Neuronal stem cell (in vitro differentiated cells): ENCODE results near the gene IQGAP3.
"Not testable (repeated sequence)": the region's sequence is repeated elsewhere in the genome, so short reads cannot be mapped to it uniquely, and the experiment has no call there.

ENCODE experiments used
- DNase-seq: peaks from one replicate; pipeline ENCODE4 v3.0.0-alpha.2; 2013; ENCODE audit warnings: low spot score
- H2AFZ ChIP-seq: one replicate; pipeline ENCODE4 v1.6.1; 2013; ENCODE audit warnings: mild to moderate bottlenecking, low read length, inconsistent platforms
- H2AK5ac ChIP-seq: 2 replicates; pipeline ENCODE4 v1.6.1; 2013; ENCODE audit warnings: low read depth, mild to moderate bottlenecking, inconsistent platforms, low read length, moderate library complexity, mixed read lengths
- H2BK120ac ChIP-seq: 2 replicates; pipeline ENCODE4 v1.6.1; 2013; ENCODE audit warnings: low read depth, mild to moderate bottlenecking, inconsistent platforms, low read length, moderate library complexity, mixed read lengths
- H2BK12ac ChIP-seq: one replicate; pipeline ENCODE4 v1.6.1; 2013; ENCODE audit warnings: low read length, inconsistent platforms
- H2BK15ac ChIP-seq: 2 replicates; pipeline ENCODE4 v1.6.1; 2013; ENCODE audit warnings: mild to moderate bottlenecking, low read length, inconsistent platforms, mixed read lengths
- H2BK5ac ChIP-seq: one replicate; pipeline ENCODE4 v1.6.1; 2013; ENCODE audit warnings: inconsistent platforms, mild to moderate bottlenecking, low read length, moderate library complexity
- H3K14ac ChIP-seq: one replicate; pipeline ENCODE4 v1.6.1; 2013; ENCODE audit warnings: low read length, inconsistent platforms
- H3K18ac ChIP-seq: 2 replicates; pipeline ENCODE4 v1.6.1; 2013; ENCODE audit warnings: low read length, inconsistent platforms
- H3K23ac ChIP-seq: 2 replicates; pipeline ENCODE4 v1.6.1; 2013; ENCODE audit warnings: low read depth, mild to moderate bottlenecking, mixed read lengths, low read length, inconsistent platforms; ENCODE audit not compliant: poor library complexity
- H3K27ac ChIP-seq: replicated peaks from 3 replicates; pipeline ENCODE4 v1.5.1; 2013; ENCODE audit warnings: low read length, inconsistent platforms
- H3K27me3 ChIP-seq, 3 experiments: 2 replicates each; pipeline ENCODE4 v1.6.1; 2013; ENCODE audit warnings: low read length in 3 of 3, mild to moderate bottlenecking in 2 of 3, inconsistent platforms in 1 of 3, low read depth in 1 of 3, mixed read lengths in 1 of 3, moderate library complexity in 1 of 3; ENCODE audit not compliant: control insufficient read depth in 3 of 3, insufficient read depth in 3 of 3
- H3K36me3 ChIP-seq, 2 donors: replicated peaks in 1 of 2; 2 replicates each; pipeline ENCODE4 v1.6.1; 2013; ENCODE audit warnings: low read length in 2 of 2; ENCODE audit not compliant: control insufficient read depth in 2 of 2, insufficient read depth in 2 of 2
- H3K4ac ChIP-seq: 2 replicates; pipeline ENCODE4 v1.6.1; 2013; ENCODE audit warnings: inconsistent platforms, mild to moderate bottlenecking, low read length, moderate library complexity
- H3K4me1 ChIP-seq, 2 donors: 1 replicate in 1 of 2; 2 replicates in 1 of 2; pipeline ENCODE4 v1.6.1; 2013; ENCODE audit warnings: low read length in 2 of 2, low read depth in 1 of 2; ENCODE audit not compliant: control insufficient read depth in 2 of 2, insufficient read depth in 1 of 2
- H3K4me2 ChIP-seq: one replicate; pipeline ENCODE4 v1.6.1; 2013; ENCODE audit warnings: mild to moderate bottlenecking, low read length, inconsistent platforms; ENCODE audit not compliant: insufficient read depth, poor library complexity, severe bottlenecking
- H3K4me3 ChIP-seq, 2 donors: 2 replicates each; pipeline ENCODE4 v1.5.1; 2013; ENCODE audit warnings: low read length in 2 of 2, mild to moderate bottlenecking in 2 of 2, inconsistent platforms in 1 of 2, moderate library complexity in 1 of 2
- H3K79me1 ChIP-seq: one replicate; pipeline ENCODE4 v1.6.1; 2013; ENCODE audit warnings: low read depth, mild to moderate bottlenecking, inconsistent platforms, low read length, moderate library complexity
- H3K9ac ChIP-seq: one replicate; pipeline ENCODE4 v1.6.1; 2013; ENCODE audit warnings: mild to moderate bottlenecking, low read depth, low read length, inconsistent platforms; ENCODE audit not compliant: poor library complexity
- H3K9me3 ChIP-seq, 2 donors: replicated peaks in 1 of 2; 2 replicates each; pipeline versions ENCODE3 to v1.6.1; 2013; ENCODE audit warnings: low read length in 2 of 2, mild to moderate bottlenecking in 2 of 2, inconsistent platforms in 1 of 2, low read depth in 1 of 2, mixed read lengths in 1 of 2, moderate library complexity in 1 of 2; ENCODE audit not compliant: control insufficient read depth in 2 of 2, insufficient read depth in 1 of 2
- H4K8ac ChIP-seq: one replicate; pipeline ENCODE4 v1.6.1; 2013; ENCODE audit warnings: low read depth, mild to moderate bottlenecking, inconsistent platforms, low read length, moderate library complexity
- H4K91ac ChIP-seq: one replicate; pipeline ENCODE4 v1.6.1; 2013; ENCODE audit warnings: low read length, low read depth, mild to moderate bottlenecking, inconsistent platforms; ENCODE audit not compliant: poor library complexity
- WGBS, 2 donors: extraction: QIAGEN DNeasy Blood & Tissue Kit; methylation state at CpG; one replicate each; pipeline ENCODE4 v1.1.7; 2013; ENCODE audit warnings: missing lambda C conversion rate in 2 of 2, mixed read lengths in 1 of 2; ENCODE audit not compliant: insufficient read length in 2 of 2, insufficient replicate concordance in 1 of 2; ENCODE audit errors: extremely low coverage in 2 of 2; 5-methylcytosine and 5-hydroxymethylcytosine counted together

The IQGAP3 gene

GRCh38 chr1:156608981-156609380 lies 36.6 kb upstream of the IQGAP3 start:
- no CpG with 5 or more reads among the region's 6 CpGs for WGBS, 2 donors
- H3K9ac ChIP-seq, result no peak overlapping the region
- H3K36me3 ChIP-seq, result no peaks in the 10 kb centered on the region
- no peak overlapping the region for H2AFZ ChIP-seq
- H4K91ac ChIP-seq, result no peak overlapping the region
- no peak overlapping the region for H2BK120ac ChIP-seq
- no peak overlapping the region for H2BK15ac ChIP-seq
- H3K27ac ChIP-seq, result no peak overlapping the region
- no peak overlapping the region for H3K18ac ChIP-seq
- no peaks in the 10 kb centered on the region for H3K79me1 ChIP-seq
- H2BK5ac ChIP-seq, result no peak overlapping the region
- H3K14ac ChIP-seq, result no peak overlapping the region
- H3K4me1 ChIP-seq, result no peaks in the 10 kb centered on the region
- peaks cover 0 to 8% (median 0%) of the 10 kb centered on the region in 3 experiments for H3K27me3 ChIP-seq
- DNase-seq, result no peak
- H2AK5ac ChIP-seq, result no peak overlapping the region
- no peak overlapping the region for H3K4me3 ChIP-seq
- H2BK12ac ChIP-seq, result no peak overlapping the region
- no peak overlapping the region for H4K8ac ChIP-seq
- no peaks in the 10 kb centered on the region for H3K9me3 ChIP-seq
- H3K4me2 ChIP-seq, result no peak overlapping the region
- H3K23ac ChIP-seq, result no peak overlapping the region
- H3K4ac ChIP-seq, result no peak overlapping the region

DNA sequence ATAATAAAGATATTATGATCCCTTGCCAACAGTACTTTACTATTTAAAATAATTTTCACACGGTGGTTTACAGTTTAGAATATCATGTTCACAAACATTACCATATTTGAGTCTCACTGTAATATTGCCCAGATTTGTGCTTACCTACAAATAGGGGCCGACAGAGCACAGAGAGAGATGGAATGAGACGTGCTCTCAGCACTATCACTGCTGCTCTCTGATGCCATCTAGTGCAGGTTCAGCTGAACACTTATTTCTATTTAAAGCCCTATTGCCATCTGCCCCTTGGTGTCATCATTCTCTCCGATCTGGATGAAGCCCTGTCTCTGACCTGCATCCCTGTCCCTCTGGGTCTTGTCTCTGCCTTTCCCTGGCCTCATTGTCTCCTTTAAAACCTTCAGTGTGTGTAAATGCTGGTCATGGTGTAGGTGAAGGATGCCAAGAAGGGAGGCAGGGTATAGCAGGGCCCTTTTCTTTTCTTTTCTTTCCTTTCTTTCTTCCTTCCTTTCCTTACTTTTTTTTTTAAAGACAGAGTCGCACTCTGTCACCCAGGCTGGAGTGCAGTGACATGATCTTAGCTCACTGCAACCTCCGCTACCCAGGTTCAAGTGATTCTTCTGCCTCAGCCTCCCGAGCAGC lies 35.8 kb upstream of the IQGAP3 start:
- no CpG with 5 or more reads among the region's 7 CpGs for WGBS, 2 donors
- H2BK15ac ChIP-seq, result no peak overlapping the region
- H3K14ac ChIP-seq, result no peak overlapping the region
- no peaks in the 10 kb centered on the region for H3K9me3 ChIP-seq
- no peak overlapping the region for H4K91ac ChIP-seq
- H3K23ac ChIP-seq, result no peak overlapping the region
- DNase-seq, result no peak
- no peak overlapping the region for H2BK12ac ChIP-seq
- no peak overlapping the region for H3K18ac ChIP-seq
- H3K27ac ChIP-seq, result no peak overlapping the region
- no peak overlapping the region for H3K4me3 ChIP-seq
- H2BK120ac ChIP-seq, result no peak overlapping the region
- no peak overlapping the region for H3K4me2 ChIP-seq
- no peak overlapping the region for H2AK5ac ChIP-seq
- H3K4me1 ChIP-seq, result no peaks in the 10 kb centered on the region
- H3K27me3 ChIP-seq, result peaks cover 0 to 5% (median 0%) of the 10 kb centered on the region in 3 experiments
- H2BK5ac ChIP-seq, result no peak overlapping the region
- no peaks in the 10 kb centered on the region for H3K79me1 ChIP-seq
- no peak overlapping the region for H4K8ac ChIP-seq
- no peak overlapping the region for H3K9ac ChIP-seq
- H3K4ac ChIP-seq, result no peak overlapping the region
- H3K36me3 ChIP-seq, result no peaks in the 10 kb centered on the region
- no peak overlapping the region for H2AFZ ChIP-seq

DNA sequence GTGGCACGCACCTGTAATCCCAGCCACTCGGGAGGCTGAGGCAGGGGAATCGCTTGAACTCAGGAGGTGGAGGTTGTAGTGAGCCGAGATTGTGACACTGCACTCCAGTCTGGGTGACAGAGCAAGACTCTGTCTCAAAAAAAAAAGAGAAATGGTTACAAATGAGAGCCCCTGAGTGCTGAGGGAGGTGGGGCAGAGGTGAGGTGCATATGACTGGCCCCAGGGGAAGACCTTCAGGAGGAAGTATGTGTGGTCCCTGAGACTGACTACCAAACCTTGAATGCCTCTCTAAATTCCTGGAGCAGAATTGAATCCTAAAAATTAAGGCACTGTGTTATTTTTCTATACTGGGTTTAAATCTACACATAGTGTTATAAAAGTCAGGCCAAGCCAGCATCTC lies 35.0 kb upstream of the IQGAP3 start:
- H2AFZ ChIP-seq, H3K4ac ChIP-seq, H2BK5ac ChIP-seq, H2BK12ac ChIP-seq, H3K79me1 ChIP-seq, H4K8ac ChIP-seq, H4K91ac ChIP-seq, H3K9me3 ChIP-seq, DNase-seq, H2BK120ac ChIP-seq, H3K4me1 ChIP-seq, H3K27me3 ChIP-seq, H3K23ac ChIP-seq, H2AK5ac ChIP-seq, H3K9ac ChIP-seq, H2BK15ac ChIP-seq, H3K27ac ChIP-seq, H3K14ac ChIP-seq, H3K4me3 ChIP-seq, H3K18ac ChIP-seq, H3K4me2 ChIP-seq, H3K36me3 ChIP-seq: not testable (repeated sequence)
- WGBS, 2 donors, result no CpG with 5 or more reads among the region's 4 CpGs

- Histone ChIP-seq H2AK5ac (no peak overlapping the region), H3K27ac (no peak overlapping the region), H3K23ac (no peak overlapping the region), H3K79me1 (peaks cover 4% of the 10 kb centered on the region), H3K36me3 (peaks cover 11 to 22% of the 10 kb centered on the region in 2 donors), H3K4me1 (peaks cover 2 to 5% of the 10 kb centered on the region in 2 donors), H2BK12ac (no peak overlapping the region), H4K8ac (no peak overlapping the region), H3K14ac (no peak overlapping the region), H3K9ac (no peak overlapping the region), H2BK5ac (no peak overlapping the region), H4K91ac (no peak overlapping the region), H3K18ac (peak overlapping the region; percentile 79), H3K27me3 (no peaks in the 10 kb centered on the region), H3K9me3 (no peaks in the 10 kb centered on the region), H2BK120ac (no peak overlapping the region), H2BK15ac (no peak overlapping the region), H3K4me3 (no peak overlapping the region), H2AFZ (peak overlapping the region; percentile 36), H3K4me2 (no peak overlapping the region), H3K4ac (no peak overlapping the region)
- WGBS, 2 donors, result no CpG with 5 or more reads among the region's 10 CpGs
- DNase-seq, result no peak
Measured at GRCh38 chr1:156602557-156602993, 30.2 kb upstream of the IQGAP3 start.
